Gastrocnemius medialis (tissue), 4 donors: ENCODE data around the gene OGFOD1. TPM values are rescaled to one million over a fixed set of nuclear protein-coding genes. Genes with fewer than 3 reads are reported as not detected.
A peak's percentile ranks its signal among the peaks of the same experiment; 100 is the strongest.

ENCODE experiments used
- ATAC-seq, 2 donors: fragments of 150-250 bp; one replicate each; pipeline ENCODE4 v1.9.1; 2016
- DNase-seq, 2 donors: peaks; one replicate each; pipeline ENCODE4 v3.0.0-alpha.2; 2019
- H3K27ac ChIP-seq, 4 donors: fragments of 200-600 bp; sonication (generic); 1 replicate in 1 of 4; 2 replicates in 3 of 4; pipeline ENCODE4 v1.5.1; 2016 to 2018; ENCODE audit warnings: mild to moderate bottlenecking in 2 of 4, moderate library complexity in 1 of 4
- H3K27me3 ChIP-seq, 3 donors: fragments of 200-600 bp; sonication (generic) in 2 of 3; 1 replicate in 1 of 3; 2 replicates in 2 of 3; pipeline versions ENCODE4 v1.5.1 to v1.6.0; 2016 to 2019; ENCODE audit warnings: mild to moderate bottlenecking in 1 of 3, moderate library complexity in 1 of 3
- H3K36me3 ChIP-seq, 2 donors: fragments of 200-600 bp; sonication (generic) in 1 of 2; one replicate each; pipeline ENCODE4 v1.5.1; 2017 to 2018
- H3K4me1 ChIP-seq, 2 donors: fragments of 200-600 bp; sonication (generic) in 1 of 2; one replicate each; pipeline ENCODE4 v1.5.1; 2016 to 2017; ENCODE audit warnings: mild to moderate bottlenecking in 2 of 2
- H3K4me3 ChIP-seq, 4 donors: fragments of 200-600 bp; sonication (generic) in 3 of 4; 1 replicate in 1 of 4; 2 replicates in 3 of 4; pipeline ENCODE4 v1.5.1; 2016 to 2019; ENCODE audit warnings: mild to moderate bottlenecking in 2 of 4
- H3K9me3 ChIP-seq, 3 donors: fragments of 200-600 bp; sonication (generic) in 2 of 3; 1 replicate in 1 of 3; 2 replicates in 2 of 3; pipeline ENCODE4 v1.5.1; 2016 to 2019
- CTCF ChIP-seq, 5 experiments: fragments of 450-650 bp in 3 of 5; fragments of 200-600 bp in 2 of 5; sonication (generic) in 2 of 5; IDR thresholded peaks in 4 of 5; conservative IDR thresholded peaks in 1 of 5; 1 replicate in 4 of 5; 2 replicates in 1 of 5; pipeline ENCODE4 v1.5.1; 2016 to 2019; ENCODE audit warnings: antibody characterized with exemption in 5 of 5, mild to moderate bottlenecking in 3 of 5, moderate library complexity in 3 of 5
- POLR2A ChIP-seq, 2 donors: fragments of 450-650 bp; IDR thresholded peaks; one replicate each; pipeline ENCODE4 v1.6.1; 2017; ENCODE audit warnings: antibody characterized with exemption in 2 of 2, mild to moderate bottlenecking in 2 of 2, moderate library complexity in 2 of 2
- in situ Hi-C, 4 donors: fragments of 200-750 bp; cut with MboI; loops; one replicate each; pipeline versions ENCODE4 v1.15.0 to v1.8.0; 2017; ENCODE audit warnings: low sequenced_read_pairs in 4 of 4
- intact Hi-C: fragments of 100-400 bp; cut with DNase I; formaldehyde crosslinking; loops from one replicate; pipeline ENCODE4 v1.15.1; 2023; ENCODE audit warnings: low total_unique reads
- total RNA-seq, 4 donors: library from RNA; depleted of rRNA; stranded (reverse); fragments of >200 nt; gene quantifications; one replicate each; pipeline versions ENCODE4 v1.1.0 to v1.2.3, GENCODE V29; 2016

The OGFOD1 gene
- total RNA-seq, 4 donors from 2014 or later: 86.1 to 115 (median 92.9) TPM

GRCh38 chr16:56519459-56520250 lies 68.3 kb downstream of the OGFOD1 start, which contains the start of gene BBS2:
Gene BBS2, minus strand, starts transcription at chr16:56520024. Its CDS starts 162 bp downstream, at chr16:56519862.
- H3K4me1 ChIP-seq: peaks cover 33 to 41% of the 10 kb centered on the region in 2 donors
- H3K9me3 ChIP-seq: no peaks in the 10 kb centered on the region
- intact Hi-C loops (loop anchor here (10.0 kb wide), 1 partner anchor 415 kb away; the partner anchor contains the start of gene HERPUD1), in situ Hi-C loops (loop anchor here in 2 of 4 donors (5.0 to 10.0 kb wide), 3 partner anchors 85 to 185 kb away; partner anchors contain the start of gene MT2A (in 1 of the 2))
- peak; percentile 79 to 85 for DNase-seq
- TF ChIP-seq CTCF (IDR thresholded peaks at IDR 0.05 in 4 of 5, conservative IDR thresholded peaks at IDR 0.05 in 1 of 5): peak in 1 of 5 experiments; percentile 12
- peak; percentile 82 to 85 for TF ChIP-seq POLR2A (IDR thresholded peaks at IDR 0.05)
- peak; percentile 88 to 90 for ATAC-seq
- peak within 1 kb of the TSS; percentile 90 to 99 (median 96) for H3K4me3 ChIP-seq
- H3K27ac ChIP-seq: peak within 1 kb of the TSS; percentile 90 to 92 (median 91)
- no peaks in the 10 kb centered on the region for H3K27me3 ChIP-seq
- no peaks in the 10 kb centered on the region for H3K36me3 ChIP-seq

- DNase-seq: no peak
- in situ Hi-C loops (no loop called here), intact Hi-C loops (no loop called here)
- no peaks in the 10 kb centered on the region for H3K36me3 ChIP-seq
- no peaks in the 10 kb centered on the region for H3K27me3 ChIP-seq
- TF ChIP-seq POLR2A (IDR thresholded peaks at IDR 0.05) (no peak), CTCF (IDR thresholded peaks at IDR 0.05 in 4 of 5, conservative IDR thresholded peaks at IDR 0.05 in 1 of 5) (peak in 1 of 5 experiments; percentile 4)
- no peak for ATAC-seq
- H3K4me3 ChIP-seq: peak overlapping the region; percentile 90 to 99 (median 96)
- no peaks in the 10 kb centered on the region for H3K9me3 ChIP-seq
- H3K27ac ChIP-seq: peak overlapping the region; percentile 90 to 92 (median 91)
- peaks cover 33 to 40% of the 10 kb centered on the region in 2 donors for H3K4me1 ChIP-seq
These were observed 68.9 kb downstream of the OGFOD1 start for GRCh38 chr16:56520251-56520577.

GRCh38 chr16:56525236-56525635 lies 73.9 kb downstream of the OGFOD1 start:
- no peak overlapping the region for H3K4me3 ChIP-seq
- intact Hi-C loops (no loop called here), in situ Hi-C loops (no loop called here)
- H3K4me1 ChIP-seq: no peaks in the 10 kb centered on the region
- ATAC-seq (no peak), DNase-seq (no peak)
- no peak overlapping the region for H3K27ac ChIP-seq
- TF ChIP-seq POLR2A (IDR thresholded peaks at IDR 0.05) (no peak), CTCF (IDR thresholded peaks at IDR 0.05 in 4 of 5, conservative IDR thresholded peaks at IDR 0.05 in 1 of 5) (no peak)
- H3K27me3 ChIP-seq: no peaks in the 10 kb centered on the region
- H3K9me3 ChIP-seq: no peaks in the 10 kb centered on the region
- no peaks in the 10 kb centered on the region for H3K36me3 ChIP-seq

Other genes with a start within 250 kb of the OGFOD1 start
- 100 to 1,000 TPM; 349 to 951 (median 571) TPM for gene AMFR, start 26.0 kb upstream of the OGFOD1 start, total RNA-seq
- gene NUDT21, start 222 bp upstream of the OGFOD1 start, total RNA-seq: 10 to 100 TPM; 24.3 to 71.5 (median 35.9) TPM
- gene BBS2, start 68.5 kb downstream of the OGFOD1 start, total RNA-seq: 10 to 100 TPM; 25.2 to 52.0 (median 28.6) TPM
- gene MT4, start 113.5 kb downstream of the OGFOD1 start, total RNA-seq: not detected
- gene MT3, start 138.0 kb downstream of the OGFOD1 start, total RNA-seq: not detected
- 1,000 to 10,000 TPM in 1 of 4 donors, 100 to 1,000 TPM in 3; 250 to 1,131 (median 795) TPM for gene MT2A, start 157.0 kb downstream of the OGFOD1 start, total RNA-seq
- gene MT1E, start 174.2 kb downstream of the OGFOD1 start, total RNA-seq: 100 to 1,000 TPM in 3 of 4 donors, 10 to 100 TPM in 1; 63.0 to 434 (median 267) TPM
- gene MT1M, start 181.1 kb downstream of the OGFOD1 start, total RNA-seq: 1 to 10 TPM in 3 of 4 donors, not detected in 1; 5.3 to 10.0 (median 7.3) TPM
- 10 to 100 TPM in 3 of 4 donors, not detected in 1; 17.3 to 34.9 (median 20.2) TPM for gene MT1A, start 187.1 kb downstream of the OGFOD1 start, total RNA-seq
- not detected for gene MT1B, start 200.3 kb downstream of the OGFOD1 start, total RNA-seq
- 1 to 10 TPM in 1 of 4 donors, not detected in 3; 3.2 TPM for gene MT1F, start 206.4 kb downstream of the OGFOD1 start, total RNA-seq
- gene MT1G, start 216.5 kb downstream of the OGFOD1 start, total RNA-seq: 1 to 10 TPM in 2 of 4 donors, not detected in 2; 3.5 to 4.6 TPM
- not detected for gene MT1H, start 218.3 kb downstream of the OGFOD1 start, total RNA-seq
- gene MT1X, start 230.9 kb downstream of the OGFOD1 start, total RNA-seq: over 10,000 TPM in 1 of 4 donors, 1,000 to 10,000 TPM in 3; 3,871 to 10,589 (median 6,239) TPM